ENCODE measurements around the gene VIM. TPM values are rescaled to one million over a fixed set of nuclear protein-coding genes. Genes with fewer than 3 reads are reported as not detected.

Gene VIM
- total RNA-seq, 1 donor from 2014 or later = 115 TPM

- Histone ChIP-seq H3K27me3 (ENCODE audit: control insufficient read depth, insufficient read depth, low read length) (no peaks in the 10 kb centered on the region), H3K4me3 (ENCODE audit: low read depth, low read length) (no peak overlapping the region), H3K36me3 (ENCODE audit: control insufficient read depth, insufficient read depth, low read length) (no peaks in the 10 kb centered on the region)
- DNase-seq (ENCODE audit: low read depth) (peak; percentile 45), FAIRE-seq (no peak)
- no peak for TF ChIP-seq CTCF (IDR thresholded peaks at IDR 0.05; ENCODE audit: insufficient read depth, low read length, severe bottlenecking)
Measured at GRCh38 chr10:17276756-17277424, 48.8 kb downstream of the VIM start.

GRCh38 chr10:17278607-17279240 lies 50.7 kb downstream of the VIM start:
- Histone ChIP-seq H3K4me3 (ENCODE audit: low read depth, low read length) (no peak overlapping the region), H3K36me3 (ENCODE audit: control insufficient read depth, insufficient read depth, low read length) (no peaks in the 10 kb centered on the region), H3K27me3 (ENCODE audit: control insufficient read depth, insufficient read depth, low read length) (no peaks in the 10 kb centered on the region)
- TF ChIP-seq CTCF (IDR thresholded peaks at IDR 0.05; ENCODE audit: insufficient read depth, low read length, severe bottlenecking) = no peak
- FAIRE-seq = peak; percentile 93
- no peak for DNase-seq (ENCODE audit: low read depth)

GRCh38 chr10:17282311-17282710 lies 54.3 kb downstream of the VIM start:
- DNase-seq (ENCODE audit: low read depth) = no peak
- Histone ChIP-seq H3K4me3 (ENCODE audit: low read depth, low read length) (no peak overlapping the region), H3K36me3 (ENCODE audit: control insufficient read depth, insufficient read depth, low read length) (no peaks in the 10 kb centered on the region), H3K27me3 (ENCODE audit: control insufficient read depth, insufficient read depth, low read length) (peaks cover 2% of the 10 kb centered on the region)
- no peak for FAIRE-seq
- TF ChIP-seq CTCF (IDR thresholded peaks at IDR 0.05; ENCODE audit: insufficient read depth, low read length, severe bottlenecking) = no peak

- H3K27me3 ChIP-seq (ENCODE audit: control insufficient read depth, insufficient read depth, low read length) = peaks cover 2% of the 10 kb centered on the region
- DNase-seq (ENCODE audit: low read depth) (no peak), FAIRE-seq (no peak)
- H3K36me3 ChIP-seq (ENCODE audit: control insufficient read depth, insufficient read depth, low read length) = no peaks in the 10 kb centered on the region
- H3K4me3 ChIP-seq (ENCODE audit: low read depth, low read length) = no peak overlapping the region
- TF ChIP-seq CTCF (IDR thresholded peaks at IDR 0.05; ENCODE audit: insufficient read depth, low read length, severe bottlenecking) = no peak
Measured at GRCh38 chr10:17286562-17287550, 58.8 kb downstream of the VIM start.

Other genes starting within 250 kb of the VIM start
- gene CUBN, start 98.4 kb upstream of the VIM start, total RNA-seq = 0.26 and 0.53 TPM in 2 replicates
- gene TRDMT1, start 26.6 kb upstream of the VIM start, total RNA-seq = 1.3 and 1.4 TPM in 2 replicates
- 0.53 and 4.4 TPM in 2 replicates for gene ST8SIA6, start 226.4 kb downstream of the VIM start, total RNA-seq